ENCODE data around the gene CD47. TPM values are rescaled to one million over a fixed set of nuclear protein-coding genes. Genes with fewer than 3 reads are reported as not detected.

Gene CD47
- total and polyA plus RNA-seq, 2 experiments from 2014 or later = 81.7 to 101 TPM

DNA sequence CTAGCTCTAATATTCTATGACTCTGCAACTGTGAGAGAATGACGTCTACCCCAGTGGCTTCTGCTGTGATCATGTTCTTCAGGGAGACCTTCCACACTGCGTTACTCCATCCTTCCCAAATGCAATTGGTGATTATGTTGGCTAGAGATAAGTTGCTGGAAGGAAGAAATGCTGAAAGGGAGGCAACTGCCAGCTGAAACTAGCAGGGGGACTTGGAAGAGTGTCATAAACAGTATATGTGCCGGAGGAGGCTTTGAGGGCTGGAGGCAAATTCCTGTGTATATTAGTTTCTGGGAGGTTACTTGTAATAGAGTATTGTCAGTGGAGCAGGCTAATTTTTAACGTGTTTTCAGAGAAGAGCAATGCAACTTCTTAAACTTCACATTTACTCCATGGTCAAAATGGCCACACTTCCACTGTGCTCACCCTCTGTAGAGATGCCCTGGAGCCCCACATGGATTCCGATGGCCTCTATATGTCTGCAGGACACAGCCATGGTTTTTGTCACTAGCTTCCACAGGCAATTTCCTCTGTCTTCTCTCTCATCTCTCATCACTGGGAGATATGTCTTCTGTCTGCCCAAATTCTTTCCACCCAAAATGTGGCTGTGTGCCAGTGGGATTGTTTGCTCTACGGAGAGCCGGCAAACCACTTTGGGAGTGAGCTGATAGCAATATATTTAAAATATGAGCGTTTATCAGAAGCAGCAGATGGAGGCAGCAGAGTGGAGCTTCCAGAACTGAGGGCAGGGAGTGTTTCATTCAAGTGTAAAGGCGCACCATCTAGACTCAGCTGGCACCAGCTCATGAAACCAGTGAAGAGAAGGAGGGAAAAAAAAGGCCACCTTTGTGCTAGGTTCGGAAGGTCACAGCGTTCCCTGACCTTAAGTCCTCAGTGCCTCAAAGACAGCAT, 13.3 kb upstream of the CD47 start:
- TF ChIP-seq EZH2 (IDR thresholded peaks at IDR 0.05; ENCODE audit: borderline replicate concordance) (no peak), EZH2phosphoT487 (IDR thresholded peaks at IDR 0.05; ENCODE audit: low read depth, severe bottlenecking, unreplicated experiment) (no peak)
- TF ChIP-seq, protein P1, sequence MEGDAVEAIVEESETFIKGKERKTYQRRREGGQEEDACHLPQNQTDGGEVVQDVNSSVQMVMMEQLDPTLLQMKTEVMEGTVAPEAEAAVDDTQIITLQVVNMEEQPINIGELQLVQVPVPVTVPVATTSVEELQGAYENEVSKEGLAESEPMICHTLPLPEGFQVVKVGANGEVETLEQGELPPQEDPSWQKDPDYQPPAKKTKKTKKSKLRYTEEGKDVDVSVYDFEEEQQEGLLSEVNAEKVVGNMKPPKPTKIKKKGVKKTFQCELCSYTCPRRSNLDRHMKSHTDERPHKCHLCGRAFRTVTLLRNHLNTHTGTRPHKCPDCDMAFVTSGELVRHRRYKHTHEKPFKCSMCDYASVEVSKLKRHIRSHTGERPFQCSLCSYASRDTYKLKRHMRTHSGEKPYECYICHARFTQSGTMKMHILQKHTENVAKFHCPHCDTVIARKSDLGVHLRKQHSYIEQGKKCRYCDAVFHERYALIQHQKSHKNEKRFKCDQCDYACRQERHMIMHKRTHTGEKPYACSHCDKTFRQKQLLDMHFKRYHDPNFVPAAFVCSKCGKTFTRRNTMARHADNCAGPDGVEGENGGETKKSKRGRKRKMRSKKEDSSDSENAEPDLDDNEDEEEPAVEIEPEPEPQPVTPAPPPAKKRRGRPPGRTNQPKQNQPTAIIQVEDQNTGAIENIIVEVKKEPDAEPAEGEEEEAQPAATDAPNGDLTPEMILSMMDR (IDR thresholded peaks at IDR 0.05; ENCODE audit: poor library complexity) = no peak
- DNase-seq (ENCODE audit: low spot score) = no peak
- Histone ChIP-seq H3K27ac (no peak overlapping the region), H4K20me1 (ENCODE audit: insufficient read depth, poor library complexity, severe bottlenecking) (no peaks in the 10 kb centered on the region), H3K9me2 (replicated peaks; ENCODE audit: insufficient read depth) (no peaks in the 10 kb centered on the region), H2AFZ (no peak overlapping the region), H3K36me3 (replicated peaks; ENCODE audit: insufficient read depth, low read depth) (no peaks in the 10 kb centered on the region), H3K27me3 (no peaks in the 10 kb centered on the region), H3K4me1 (ENCODE audit: insufficient read depth) (no peaks in the 10 kb centered on the region), H3K79me2 (no peaks in the 10 kb centered on the region), H3K4me3 (no peak overlapping the region), H3K4me2 (no peak overlapping the region), H3K9me3 (ENCODE audit: low read depth) (no peaks in the 10 kb centered on the region)
- WGBS (ENCODE audit: low lambda C conversion rate, missing lambda C conversion rate) = 68% methylated on average over 11 of the region's 11 CpGs

DNA sequence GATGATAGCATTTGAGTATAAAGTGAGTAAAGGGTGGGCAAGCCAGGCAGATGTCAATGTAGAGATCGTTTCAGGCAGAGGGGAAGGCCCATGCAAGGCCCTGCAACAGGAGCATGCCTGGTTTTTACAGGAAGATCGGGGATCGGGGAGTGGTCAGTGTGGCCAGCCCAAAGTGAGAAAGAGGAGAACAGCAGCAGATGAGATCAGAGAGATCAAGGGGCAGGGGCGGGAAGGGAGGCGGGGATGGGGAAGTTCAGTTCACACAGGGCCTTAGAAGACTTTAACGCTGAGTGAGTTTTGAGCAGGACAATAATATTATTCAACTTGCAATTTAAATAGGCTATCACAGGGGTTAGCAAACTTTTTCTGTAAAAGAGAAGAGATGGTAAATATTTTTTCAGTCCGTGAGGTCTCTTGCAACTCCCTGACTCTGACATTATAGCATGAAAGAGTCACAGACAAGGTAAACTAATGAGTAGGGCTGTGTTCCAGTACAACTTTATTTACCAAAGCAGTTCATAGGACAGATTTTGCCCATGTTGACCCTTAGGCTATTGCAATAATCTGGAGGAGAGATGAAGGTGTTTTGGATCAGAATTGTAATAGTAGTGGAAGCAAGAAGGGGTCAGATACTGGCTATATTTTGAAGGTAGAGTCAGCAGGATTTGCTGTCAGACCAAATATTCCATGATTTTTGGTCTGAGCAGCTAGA, 12.4 kb upstream of the CD47 start:
- H3K4me2 ChIP-seq = no peak overlapping the region
- no peaks in the 10 kb centered on the region for H3K4me1 ChIP-seq (ENCODE audit: insufficient read depth)
- H3K27ac ChIP-seq = no peak overlapping the region
- H3K79me2 ChIP-seq = no peaks in the 10 kb centered on the region
- H3K27me3 ChIP-seq = no peaks in the 10 kb centered on the region
- no peaks in the 10 kb centered on the region for H4K20me1 ChIP-seq (ENCODE audit: insufficient read depth, poor library complexity, severe bottlenecking)
- 50% methylated on average over 7 of the region's 7 CpGs for WGBS (ENCODE audit: low lambda C conversion rate, missing lambda C conversion rate)
- no peaks in the 10 kb centered on the region for H3K9me3 ChIP-seq (ENCODE audit: low read depth)
- DNase-seq (ENCODE audit: low spot score) = no peak
- H3K4me3 ChIP-seq = no peak overlapping the region
- no peaks in the 10 kb centered on the region for H3K9me2 ChIP-seq (replicated peaks; ENCODE audit: insufficient read depth)
- TF ChIP-seq EZH2phosphoT487 (IDR thresholded peaks at IDR 0.05; ENCODE audit: low read depth, severe bottlenecking, unreplicated experiment) (no peak), EZH2 (IDR thresholded peaks at IDR 0.05; ENCODE audit: borderline replicate concordance) (no peak)
- TF ChIP-seq, protein P1 (IDR thresholded peaks at IDR 0.05; ENCODE audit: poor library complexity) = no peak
- H2AFZ ChIP-seq = no peak overlapping the region
- H3K36me3 ChIP-seq (replicated peaks; ENCODE audit: insufficient read depth, low read depth) = no peaks in the 10 kb centered on the region

DNA sequence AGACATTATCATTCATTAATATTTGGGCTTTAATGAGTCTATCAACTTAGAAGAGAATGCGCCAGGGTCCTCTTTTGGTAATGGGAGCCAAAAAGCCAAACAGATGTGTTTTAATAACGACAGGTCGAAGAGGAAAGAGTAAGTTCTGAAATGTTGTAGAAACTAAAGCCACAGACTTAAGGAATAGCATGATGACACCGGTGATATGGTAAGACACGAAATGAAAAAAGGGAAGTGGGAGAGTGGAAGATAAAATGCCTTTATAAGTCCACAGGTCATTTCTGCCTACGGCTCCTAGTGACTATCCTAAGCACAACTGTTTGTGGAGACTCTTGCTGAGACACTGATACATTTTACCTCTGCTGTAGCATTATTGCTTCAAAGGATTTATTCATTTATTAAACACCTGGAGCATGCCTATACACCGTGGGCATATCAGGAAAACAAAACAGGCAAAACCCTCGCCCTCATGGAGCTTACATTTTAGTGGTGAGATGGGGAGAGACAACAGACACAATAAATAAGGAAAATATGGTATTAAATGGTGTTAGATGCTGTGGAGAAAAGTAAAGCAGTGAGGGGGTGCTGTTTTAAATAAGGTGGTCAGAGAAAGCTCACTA, 11.7 kb upstream of the CD47 start:
- no peaks in the 10 kb centered on the region for H3K79me2 ChIP-seq
- no peaks in the 10 kb centered on the region for H3K36me3 ChIP-seq (replicated peaks; ENCODE audit: insufficient read depth, low read depth)
- H3K27me3 ChIP-seq = no peaks in the 10 kb centered on the region
- H3K27ac ChIP-seq = no peak overlapping the region
- WGBS (ENCODE audit: low lambda C conversion rate, missing lambda C conversion rate) = 94% methylated on average over 8 of the region's 8 CpGs
- no peak overlapping the region for H3K4me2 ChIP-seq
- H3K9me3 ChIP-seq (ENCODE audit: low read depth) = no peaks in the 10 kb centered on the region
- no peak for TF ChIP-seq EZH2 (IDR thresholded peaks at IDR 0.05; ENCODE audit: borderline replicate concordance)
- TF ChIP-seq EZH2phosphoT487 (IDR thresholded peaks at IDR 0.05; ENCODE audit: low read depth, severe bottlenecking, unreplicated experiment) = no peak
- TF ChIP-seq, protein P1 (IDR thresholded peaks at IDR 0.05; ENCODE audit: poor library complexity) = no peak
- H3K4me1 ChIP-seq (ENCODE audit: insufficient read depth) = no peaks in the 10 kb centered on the region
- no peak for DNase-seq (ENCODE audit: low spot score)
- H3K4me3 ChIP-seq = no peak overlapping the region
- H2AFZ ChIP-seq = no peak overlapping the region
- no peaks in the 10 kb centered on the region for H3K9me2 ChIP-seq (replicated peaks; ENCODE audit: insufficient read depth)
- no peaks in the 10 kb centered on the region for H4K20me1 ChIP-seq (ENCODE audit: insufficient read depth, poor library complexity, severe bottlenecking)
